GM19025 (cell line): ENCODE results near the gene ACOT6.
"Not testable (repeated sequence)": the region's sequence is repeated elsewhere in the genome, so short reads cannot be mapped to it uniquely, and the experiment has no call there.

Experiments
- ATAC-seq: cut with Tn5 transposase; IDR thresholded peaks from one replicate; pipeline ENCODE4 v1.9.1; 2021; ENCODE audit warnings: mild to moderate bottlenecking, low read depth, moderate library complexity; ENCODE audit not compliant: unreplicated experiment

The ACOT6 gene, protein sequence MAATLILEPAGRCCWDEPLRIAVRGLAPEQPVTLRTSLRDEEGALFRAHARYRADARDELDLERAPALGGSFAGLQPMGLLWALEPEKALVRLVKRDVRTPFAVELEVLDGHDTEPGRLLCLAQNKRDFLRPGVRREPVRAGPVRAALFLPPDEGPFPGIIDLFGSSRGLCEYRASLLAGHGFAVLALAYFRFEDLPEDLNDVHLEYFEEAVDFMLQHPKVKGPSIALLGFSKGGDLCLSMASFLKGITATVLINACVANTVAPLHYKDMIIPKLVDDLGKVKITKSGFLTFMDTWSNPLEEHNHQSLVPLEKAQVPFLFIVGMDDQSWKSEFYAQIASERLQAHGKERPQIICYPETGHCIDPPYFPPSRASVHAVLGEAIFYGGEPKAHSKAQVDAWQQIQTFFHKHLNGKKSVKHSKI

DNA sequence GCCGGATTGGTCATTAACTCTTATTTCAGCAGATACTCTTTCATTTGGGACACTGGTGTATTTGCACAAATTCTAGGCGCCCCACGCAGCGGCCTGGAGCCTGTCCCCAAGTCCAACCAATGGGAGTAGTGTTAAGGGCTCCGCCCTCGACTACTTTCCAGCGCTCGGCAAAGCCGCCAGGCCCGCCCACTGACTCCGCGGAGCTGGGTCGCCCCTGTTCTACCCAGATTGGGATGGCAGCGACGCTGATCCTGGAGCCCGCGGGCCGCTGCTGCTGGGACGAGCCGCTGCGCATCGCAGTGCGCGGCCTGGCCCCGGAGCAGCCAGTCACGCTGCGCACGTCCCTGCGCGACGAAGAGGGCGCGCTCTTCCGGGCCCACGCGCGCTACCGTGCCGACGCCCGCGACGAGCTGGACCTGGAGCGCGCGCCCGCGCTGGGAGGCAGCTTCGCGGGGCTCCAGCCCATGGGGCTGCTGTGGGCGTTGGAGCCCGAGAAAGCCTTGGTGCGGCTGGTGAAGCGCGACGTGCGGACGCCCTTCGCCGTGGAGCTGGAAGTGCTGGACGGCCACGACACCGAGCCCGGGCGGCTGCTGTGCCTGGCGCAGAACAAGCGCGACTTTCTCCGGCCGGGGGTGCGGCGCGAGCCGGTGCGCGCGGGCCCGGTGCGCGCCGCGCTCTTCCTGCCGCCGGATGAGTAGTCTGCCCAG is at the start of gene ACOT6:
Gene ACOT6 (plus strand): TSS at position 179 of the 707 bp plus-strand sequence. CDS start 55 bp downstream, at position 234.
- peak; percentile 77 for ATAC-seq

DNA sequence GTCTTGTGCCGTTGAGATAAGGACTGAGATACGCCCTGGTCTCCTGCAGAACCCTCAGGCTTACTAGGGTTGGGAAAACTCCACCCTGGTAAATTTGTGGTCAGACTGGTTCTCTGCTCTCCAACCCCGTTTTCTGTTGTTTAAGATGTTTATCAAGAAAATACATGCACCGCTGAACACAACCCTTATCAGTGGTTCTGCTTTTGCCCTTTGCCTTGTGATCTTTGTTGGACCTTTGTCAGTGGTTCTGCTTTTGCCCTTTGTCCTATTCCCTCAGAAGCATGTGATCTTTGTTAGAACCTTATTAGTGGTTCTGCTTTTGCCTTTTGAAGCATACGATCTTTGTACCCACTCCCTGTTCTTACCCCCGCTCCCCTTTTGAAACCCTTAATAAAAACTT is 49.6 kb upstream of the ACOT6 start:
- ATAC-seq, result not testable (repeated sequence)

GRCh38 chr14:73566431-73566830 is 45.9 kb upstream of the ACOT6 start:
- ATAC-seq, result not testable (repeated sequence)

- ATAC-seq, result not testable (repeated sequence)
Measured at GRCh38 chr14:73566935-73567334, 45.4 kb upstream of the ACOT6 start.

GRCh38 chr14:73567358-73567757 is 45.0 kb upstream of the ACOT6 start:
- no peak for ATAC-seq

- no peak for ATAC-seq
Measured at GRCh38 chr14:73567951-73568885, 44.1 kb upstream of the ACOT6 start.

DNA sequence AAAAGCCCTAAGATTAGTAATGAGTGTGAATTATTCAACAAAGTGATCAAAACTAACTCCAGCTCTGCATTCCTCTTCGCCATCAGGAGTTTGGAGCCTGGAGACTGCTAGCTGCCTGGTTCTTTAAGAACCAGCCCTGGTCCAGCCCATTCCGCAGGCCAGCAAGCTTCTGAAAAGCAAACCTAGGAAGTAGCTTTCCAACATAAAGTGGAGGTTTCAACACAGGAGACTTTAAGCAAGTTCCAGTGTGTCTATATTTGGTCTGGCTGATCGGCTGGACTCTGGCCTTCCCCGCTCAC is 43.5 kb upstream of the ACOT6 start:
- ATAC-seq, result not testable (repeated sequence)

DNA sequence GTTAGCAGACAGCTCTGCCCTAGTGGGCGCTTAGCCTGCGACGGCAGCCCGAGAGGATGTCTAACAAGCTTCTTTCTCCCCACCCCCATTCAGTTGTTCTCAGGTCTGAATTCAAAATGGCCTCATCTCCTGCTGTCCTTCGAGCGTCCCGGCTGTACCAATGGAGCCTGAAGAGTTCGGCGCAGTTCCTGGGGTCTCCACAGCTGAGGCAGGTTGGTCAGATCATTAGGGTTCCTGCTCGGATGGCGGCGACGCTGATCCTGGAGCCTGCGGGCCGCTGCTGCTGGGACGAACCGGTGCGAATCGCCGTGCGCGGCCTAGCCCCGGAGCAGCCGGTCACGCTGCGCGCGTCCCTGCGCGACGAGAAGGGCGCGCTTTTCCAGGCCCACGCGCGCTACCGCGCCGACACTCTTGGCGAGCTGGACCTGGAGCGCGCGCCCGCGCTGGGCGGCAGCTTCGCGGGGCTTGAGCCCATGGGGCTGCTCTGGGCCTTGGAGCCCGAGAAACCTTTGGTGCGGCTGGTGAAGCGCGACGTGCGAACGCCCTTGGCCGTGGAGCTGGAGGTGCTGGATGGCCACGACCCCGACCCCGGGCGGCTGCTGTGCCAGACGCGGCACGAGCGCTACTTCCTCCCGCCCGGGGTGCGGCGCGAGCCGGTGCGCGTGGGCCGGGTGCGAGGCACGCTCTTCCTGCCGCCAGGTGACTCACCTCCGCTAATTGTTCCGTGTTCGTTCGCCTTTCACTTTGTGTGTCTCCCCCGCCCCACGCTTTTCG is 42.9 kb upstream of the ACOT6 start, which contains the start of gene ACOT2:
Gene ACOT2 (plus strand): TSS at position 29 of the 774 bp plus-strand sequence. CDS start 28 bp downstream, at position 57.
- ATAC-seq, result peak; percentile 60

DNA sequence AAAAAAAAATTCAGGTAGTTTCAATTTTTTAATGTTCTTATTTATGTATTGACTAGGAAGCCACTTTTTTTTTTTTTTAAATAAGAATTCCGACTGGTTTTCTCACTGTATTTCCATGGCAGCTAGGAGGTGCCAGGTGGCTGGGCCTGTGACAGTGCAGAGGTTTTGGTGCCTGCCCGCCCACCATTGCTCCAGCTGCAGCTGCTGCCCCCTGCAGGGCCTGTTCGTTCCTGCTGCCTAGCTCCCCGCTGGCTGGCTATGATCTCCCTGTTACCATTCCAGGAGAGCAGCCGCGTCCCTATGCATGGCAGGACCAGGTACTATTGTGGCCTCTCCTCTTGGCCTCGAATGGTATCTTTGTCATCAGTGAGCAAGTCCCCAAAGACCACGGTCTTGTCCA is 41.4 kb upstream of the ACOT6 start:
- ATAC-seq, result not testable (repeated sequence)

GRCh38 chr14:73573034-73573433 is 39.3 kb upstream of the ACOT6 start:
- ATAC-seq, result not testable (repeated sequence)

DNA sequence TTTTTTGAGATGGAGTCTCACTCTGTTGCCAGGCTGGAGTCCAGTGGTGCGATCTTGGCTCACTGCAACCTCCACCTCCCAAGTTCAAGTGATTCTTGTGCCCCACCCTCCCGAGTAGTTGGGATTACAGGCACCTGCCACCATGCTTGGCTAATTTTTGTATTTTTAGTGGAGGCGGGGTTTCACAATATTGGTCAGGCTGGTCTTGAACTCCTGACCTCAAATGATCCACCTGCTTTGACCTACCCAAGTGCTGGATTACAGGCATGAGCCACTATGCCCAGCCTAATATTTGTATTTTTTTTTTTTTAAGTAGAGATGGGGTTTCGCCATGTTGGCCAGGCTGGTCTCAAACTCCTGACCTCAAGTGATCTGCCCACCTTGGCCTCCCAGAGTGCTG is 38.6 kb upstream of the ACOT6 start:
- not testable (repeated sequence) for ATAC-seq

DNA sequence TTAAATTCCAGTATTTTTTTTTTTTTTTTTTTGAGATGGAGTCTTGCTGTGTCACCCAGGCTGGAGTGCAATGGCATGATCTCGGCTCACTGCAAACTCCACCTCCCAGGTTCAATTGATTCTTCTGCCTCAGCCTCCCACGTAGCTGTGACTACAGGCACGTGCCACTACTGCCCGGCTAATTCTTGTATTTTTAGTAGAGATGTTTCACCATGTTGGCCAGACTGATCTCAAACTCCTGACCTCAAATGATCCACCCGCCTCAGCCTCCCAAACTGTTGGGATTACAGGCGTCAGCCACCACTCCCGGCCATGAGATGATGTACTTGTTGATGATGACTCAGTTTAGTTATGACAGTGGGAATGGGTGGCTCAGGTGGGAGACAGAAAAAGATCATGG is 38.1 kb upstream of the ACOT6 start:
- ATAC-seq, result not testable (repeated sequence)

GRCh38 chr14:73576391-73576790 is 35.9 kb upstream of the ACOT6 start:
- ATAC-seq, result no peak

DNA sequence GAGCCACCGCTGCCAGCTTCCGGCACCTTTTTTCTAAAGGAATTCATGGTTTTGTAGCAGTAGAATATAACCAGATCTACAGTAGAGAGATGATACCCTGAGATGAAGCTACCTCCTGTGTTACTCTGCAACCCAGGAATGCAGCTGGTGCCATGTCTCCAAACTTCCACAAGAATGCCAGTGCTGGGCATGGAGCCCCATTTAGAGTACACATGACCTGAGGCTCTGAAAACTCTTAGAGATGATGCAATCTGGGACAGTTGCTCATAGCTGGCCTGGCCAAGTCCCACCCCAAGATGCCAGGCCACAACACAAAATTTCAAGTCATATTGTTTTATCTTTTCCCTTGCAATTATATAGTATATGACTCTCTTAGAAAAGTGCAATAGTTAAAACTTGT is 35.1 kb upstream of the ACOT6 start:
- ATAC-seq, result not testable (repeated sequence)

DNA sequence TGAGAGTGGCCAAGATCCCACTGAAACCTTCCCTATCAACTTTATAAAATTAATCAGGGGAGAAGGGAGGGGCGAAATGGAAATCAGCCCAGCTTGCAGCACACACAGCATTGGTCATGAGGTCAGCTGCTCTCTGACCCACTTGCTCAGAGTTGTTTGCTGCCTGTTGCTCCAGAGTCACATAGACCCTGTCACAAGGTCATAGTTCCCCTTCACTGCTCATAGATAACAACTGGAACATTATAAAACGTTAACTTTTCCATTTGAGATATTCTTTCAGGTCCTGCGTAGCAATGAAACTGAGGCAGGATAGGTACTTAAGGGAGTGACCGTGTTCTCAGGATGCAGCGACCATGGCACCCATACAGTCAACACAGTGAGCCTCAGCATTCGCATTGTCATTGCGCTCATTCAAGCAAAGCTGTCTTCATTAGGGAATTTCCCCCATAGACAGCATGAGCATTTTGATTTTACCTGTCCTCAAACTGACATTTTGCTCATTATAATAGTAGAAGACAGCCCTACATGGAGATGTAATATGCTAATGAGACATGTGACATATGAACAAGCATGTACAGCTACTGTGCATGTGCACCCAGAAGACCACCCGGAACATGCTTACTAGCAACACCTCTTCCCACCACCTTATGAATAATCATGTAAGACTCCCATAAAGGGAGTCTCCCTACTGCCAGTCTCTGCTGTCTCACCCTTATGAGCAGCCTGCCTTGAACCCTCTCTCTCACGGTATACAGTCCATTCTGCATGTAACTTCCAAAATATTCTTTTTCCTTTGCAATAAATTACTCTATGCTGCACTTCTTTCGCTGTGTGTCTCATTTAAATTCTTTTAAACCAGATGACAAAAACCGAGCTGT is 30.0 kb upstream of the ACOT6 start:
- not testable (repeated sequence) for ATAC-seq

- ATAC-seq, result no peak
Measured at GRCh38 chr14:73588695-73589094, 23.6 kb upstream of the ACOT6 start.

DNA sequence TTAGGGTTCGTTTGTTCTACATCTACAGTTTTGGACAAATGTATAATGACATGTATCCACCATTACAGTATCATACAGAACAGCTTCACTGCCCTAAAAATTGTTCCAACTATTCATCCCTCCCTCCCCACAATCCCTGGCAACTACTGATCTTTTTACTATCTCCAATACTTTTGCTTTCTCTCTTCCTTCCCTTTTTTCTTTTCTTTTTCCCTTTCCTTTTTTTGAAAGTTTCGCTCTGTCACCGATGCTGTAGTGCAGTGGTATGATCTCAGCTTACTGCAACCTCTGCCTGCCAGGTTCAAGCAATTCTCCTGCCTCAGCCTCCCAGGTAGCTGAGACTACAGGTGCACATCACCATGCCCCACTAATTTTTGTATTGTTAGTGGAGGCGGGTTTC is 23.2 kb upstream of the ACOT6 start:
- ATAC-seq, result no peak

DNA sequence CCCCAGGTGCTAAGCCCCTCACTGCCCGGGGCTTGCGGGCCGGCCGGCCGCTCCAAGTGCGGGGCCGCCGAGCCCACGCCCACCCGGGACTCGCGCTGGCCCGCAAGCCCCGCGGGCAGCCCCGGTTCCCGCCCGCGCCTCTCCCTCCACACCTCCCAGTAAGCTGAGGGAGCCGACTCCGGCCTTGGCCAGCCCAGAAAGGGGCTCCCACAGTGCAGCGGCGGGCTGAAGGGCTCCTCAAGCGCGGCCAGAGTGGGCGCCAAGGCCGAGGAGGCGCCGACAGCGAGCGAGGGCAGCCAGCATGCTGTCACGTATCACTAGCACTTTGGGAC is 21.7 kb upstream of the ACOT6 start:
- not testable (repeated sequence) for ATAC-seq
